HepG2 (cell line): ENCODE results near the gene MYO1B. TPM values are rescaled to one million over a fixed set of nuclear protein-coding genes. Genes with fewer than 3 reads are reported as not detected.

Experiments
- ATAC-seq: fragments of 200-7000 bp; cut with Tn5 transposase; 3 replicates; pipeline ENCODE4 v1.9.1; 2020; ENCODE audit warnings: mild to moderate bottlenecking, moderate library complexity
- BruUV-seq: library from RNA; stranded (reverse); fragments of 400-500 nt; replicated peaks from 2 replicates; lab custom pipeline; 2021; lab: Mats Ljungman, UMichigan
- CTCF ChIA-PET: fragments of 300-600 bp; formaldehyde crosslinking; extraction: SDS; loops from one replicate; lab custom pipeline; 2021; ENCODE audit warnings: low total read pairs, inconsistent platforms, low intra/inter-chr PET ratio; lab: Yijun Ruan, JAX
- POLR2A ChIA-PET: fragments of 350-600 bp; sonication (Branson Sonifier 250); formaldehyde crosslinking; loops from one replicate; lab custom pipeline; 2020; ENCODE audit warnings: antibody characterized with exemption, inconsistent platforms; lab: Yijun Ruan, JAX
- DNase-seq: peaks from one replicate; pipeline ENCODE4 v3.0.0-alpha.2; 2015; ENCODE audit warnings: low spot score
- FAIRE-seq: peaks from 3 replicates; lab custom pipeline; 2011; peaks lifted over from hg19 to GRCh38; lab: Jason Lieb, UNC
- H2AFZ ChIP-seq: one replicate; pipeline ENCODE4 v1.6.1; 2011; ENCODE audit warnings: low read length, inconsistent platforms
- H3K27ac ChIP-seq: fragments of 300-600 bp; 3 replicates; pipeline ENCODE4 v1.8.0; 2011; ENCODE audit warnings: mixed run types, mild to moderate bottlenecking, mixed read lengths, low read length, inconsistent platforms; ENCODE audit not compliant: insufficient read depth; ENCODE audit errors: extremely low read length
- H3K27me3 ChIP-seq, 2 experiments: fragments of 200-600 bp in 1 of 2; 2 replicates in 1 of 2; 3 replicates in 1 of 2; pipeline versions ENCODE4 v1.6.0 to v1.8.0; 2011; ENCODE audit warnings: low read length in 2 of 2, mild to moderate bottlenecking in 2 of 2, moderate library complexity in 2 of 2, inconsistent platforms in 1 of 2; ENCODE audit not compliant: insufficient read depth in 2 of 2, control insufficient read depth in 1 of 2
- H3K36me3 ChIP-seq, 2 experiments: fragments of 200-600 bp in 1 of 2; replicated peaks in 1 of 2; 2 replicates in 1 of 2; 3 replicates in 1 of 2; pipeline versions ENCODE4 v1.5.1 to v1.8.0; 2011; ENCODE audit warnings: low read length in 2 of 2, inconsistent platforms in 1 of 2; ENCODE audit not compliant: insufficient read depth in 2 of 2, control insufficient read depth in 1 of 2
- H3K4me1 ChIP-seq: 2 replicates; pipeline ENCODE4 v1.5.1; 2012; ENCODE audit warnings: low read length, inconsistent platforms; ENCODE audit not compliant: insufficient read depth
- H3K4me2 ChIP-seq: 2 replicates; pipeline ENCODE4 v1.6.0; 2011; ENCODE audit warnings: low read depth, low read length, inconsistent platforms
- H3K4me3 ChIP-seq, 3 experiments: fragments of 200-600 bp in 1 of 3; sonication (generic), shearing (Covaris generic) in 1 of 3; replicated peaks in 1 of 3; 2 replicates each; pipeline ENCODE4 v1.5.1; 2011 to 2016; ENCODE audit warnings: low read length in 3 of 3, inconsistent platforms in 2 of 3, low read depth in 2 of 3, mild to moderate bottlenecking in 2 of 3, control low read depth in 1 of 3, mixed read lengths in 1 of 3; ENCODE audit not compliant: insufficient read depth in 1 of 3
- H3K79me2 ChIP-seq: one replicate; pipeline ENCODE4 v1.6.1; 2011; ENCODE audit warnings: low read length, inconsistent platforms; ENCODE audit not compliant: insufficient read depth
- H3K9ac ChIP-seq: 2 replicates; pipeline ENCODE4 v1.6.0; 2011; ENCODE audit warnings: mild to moderate bottlenecking, low read depth, low read length, inconsistent platforms; ENCODE audit not compliant: insufficient read depth
- H3K9me3 ChIP-seq: 2 replicates; pipeline ENCODE4 v1.5.1; 2012; ENCODE audit warnings: mild to moderate bottlenecking, low read length
- H4K20me1 ChIP-seq: 2 replicates; pipeline ENCODE4 v1.6.0; 2011; ENCODE audit warnings: inconsistent platforms, mild to moderate bottlenecking, low read length, moderate library complexity; ENCODE audit not compliant: insufficient read depth
- AGO1 ChIP-seq: fragments of 200-400 bp; formaldehyde crosslinking; IDR thresholded peaks from 2 replicates; pipeline ENCODE4 v1.6.1; 2017; ENCODE audit warnings: mild to moderate bottlenecking, low read depth, low read length, moderate library complexity; ENCODE audit not compliant: poor library complexity, severe bottlenecking
- ATAD3A ChIP-seq: sonication (generic); formaldehyde crosslinking; IDR thresholded peaks from 2 replicates; pipeline ENCODE4 v1.4.0; 2020; ENCODE audit warnings: missing genetic modification reagents
- DMAP1 ChIP-seq: IDR thresholded peaks from 2 replicates; pipeline ENCODE4 v1.6.1; 2016
- FOXP1 ChIP-seq, 2 experiments: fragments of 450-650 bp in 1 of 2; IDR thresholded peaks; 2 replicates each; pipeline ENCODE4 v1.6.1; 2017 to 2018; ENCODE audit warnings: antibody characterized with exemption in 1 of 2
- HMG20A ChIP-seq: IDR thresholded peaks from 2 replicates; pipeline ENCODE4 v1.6.1; 2016; ENCODE audit warnings: borderline replicate concordance
- ISL2 ChIP-seq: sonication (generic); formaldehyde crosslinking; IDR thresholded peaks from 2 replicates; pipeline ENCODE4 v1.5.0; 2020; ENCODE audit warnings: missing genetic modification reagents
- NFKBIZ ChIP-seq: IDR thresholded peaks from 2 replicates; pipeline ENCODE4 v1.6.1; 2018; ENCODE audit warnings: missing genetic modification reagents, missing compliant biosample characterization
- PCBP2 ChIP-seq: fragments of 200-400 bp; formaldehyde crosslinking; optimal IDR thresholded peaks from 2 replicates; pipeline ENCODE3; 2018; ENCODE audit warnings: low read length, low read depth; ENCODE audit not compliant: poor library complexity, severe bottlenecking
- RELA ChIP-seq: sonication (generic); formaldehyde crosslinking; IDR thresholded peaks from 2 replicates; pipeline ENCODE4 v1.4.0; 2020; ENCODE audit warnings: missing genetic modification reagents
- SMAD1 ChIP-seq: sonication (generic); formaldehyde crosslinking; IDR thresholded peaks from 2 replicates; pipeline ENCODE4 v1.4.0; 2020; ENCODE audit warnings: missing genetic modification reagents, low read depth, mild to moderate bottlenecking, borderline replicate concordance
- SMYD3 ChIP-seq: sonication (generic); formaldehyde crosslinking; IDR thresholded peaks from 2 replicates; pipeline ENCODE4 v1.8.1; 2023; ENCODE audit warnings: mild to moderate bottlenecking, missing genetic modification reagents
- ZNF232 ChIP-seq: sonication (generic); formaldehyde crosslinking; IDR thresholded peaks from 2 replicates; pipeline ENCODE4 v1.4.0; 2020; ENCODE audit warnings: missing genetic modification reagents, borderline replicate concordance
- ZNF441 ChIP-seq: sonication (generic); formaldehyde crosslinking; IDR thresholded peaks from 2 replicates; pipeline ENCODE4 v1.7.0; 2021; ENCODE audit warnings: missing genetic modification reagents, borderline replicate concordance
- ZNF546 ChIP-seq: sonication (generic); formaldehyde crosslinking; conservative IDR thresholded peaks from 2 replicates; pipeline ENCODE4 v1.8.1; 2023; ENCODE audit warnings: mild to moderate bottlenecking, missing genetic modification reagents
- ZNF615 ChIP-seq: sonication (generic); formaldehyde crosslinking; IDR thresholded peaks from 2 replicates; pipeline ENCODE4 v1.5.0; 2020; ENCODE audit warnings: mild to moderate bottlenecking, missing genetic modification reagents, borderline replicate concordance
- ZNF761 ChIP-seq: sonication (generic); formaldehyde crosslinking; conservative IDR thresholded peaks from 2 replicates; pipeline ENCODE4 v1.4.0; 2020; ENCODE audit warnings: mild to moderate bottlenecking, missing genetic modification reagents
- ZNF777 ChIP-seq: sonication (generic); formaldehyde crosslinking; IDR thresholded peaks from 2 replicates; pipeline ENCODE4 v1.4.0; 2020; ENCODE audit warnings: missing genetic modification reagents
- WGBS: methylation state at CpG from one replicate; pipeline ENCODE4 v1.1.6; 2017; ENCODE audit warnings: low lambda C conversion rate; 5-methylcytosine and 5-hydroxymethylcytosine counted together
- in situ Hi-C: cut with HindIII; loops from 2 replicates; pipeline ENCODE4 v1.10.0; 2017; ENCODE audit warnings: low pct_unique_long_range_greater_than_20kb; ENCODE audit not compliant: extremely low pct_ligation_motif_present
- intact Hi-C: fragments of 100-400 bp; cut with micrococcal nuclease; formaldehyde crosslinking; loops from one replicate; pipeline ENCODE4 v1.10.0; 2022; ENCODE audit not compliant: unreplicated experiment
- polyA plus RNA-seq, 8 experiments: library from polyadenylated mRNA; depleted of rRNA in 3 of 8; stranded (reverse) in 7 of 8; unstranded in 1 of 8; fragments of >200 nt; fragmentation: Illumina TruSeq in 4 of 8; extraction: Trizol in 4 of 8; gene quantifications; 2 replicates each; pipeline versions ENCODE4 v1.2.1 to v1.2.3, GENCODE V29; 2011 to 2016; ENCODE audit warnings: low read depth in 4 of 8, missing spikeins in 1 of 8, mixed read lengths in 1 of 8; ENCODE audit not compliant: insufficient read depth in 1 of 8
- total RNA-seq, 5 experiments: library from RNA; depleted of rRNA; stranded (reverse); fragments of >200 nt; fragmentation: Illumina TruSeq; extraction: Trizol; gene quantifications; 2 replicates each; pipeline ENCODE4 v1.2.3, GENCODE V29; 2016; ENCODE audit warnings: low read depth in 1 of 5
- TF ChIP-seq, protein P1 (sequence below): IDR thresholded peaks from 2 replicates; pipeline ENCODE4 v1.6.1; 2016; ENCODE audit warnings: missing genetic modification reagents, missing compliant biosample characterization
- TF ChIP-seq, protein P2 (sequence below): sonication (generic); formaldehyde crosslinking; IDR thresholded peaks from 2 replicates; pipeline ENCODE4 v1.9.0; 2021; ENCODE audit warnings: missing genetic modification reagents, mild to moderate bottlenecking, borderline replicate concordance

MYO1B gene
- total and polyA plus RNA-seq, 2 of the 13 experiments (the other 11 are each of a cell fraction or from before 2014, with no cell fraction given) = 36.9 to 89.8 TPM

DNA sequence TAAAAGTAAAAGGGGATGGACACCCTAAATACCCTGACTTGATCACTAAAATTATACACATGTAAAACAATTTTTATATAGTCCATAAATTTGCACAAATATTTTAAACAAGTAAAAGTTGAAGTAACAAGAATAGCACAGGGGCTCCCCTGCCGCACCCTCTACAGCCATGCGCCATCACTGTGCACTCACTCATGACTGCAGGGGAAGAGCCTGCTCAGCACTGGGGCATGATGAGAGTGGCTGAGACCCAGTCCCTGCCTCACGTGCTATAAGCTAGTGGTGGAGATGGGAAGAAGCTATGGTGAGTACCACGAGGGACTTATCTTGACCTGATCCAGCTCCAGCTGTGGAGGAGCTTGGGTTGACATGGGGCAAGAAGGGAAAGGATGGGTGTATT is 46.9 kb upstream of the MYO1B start:
- Histone ChIP-seq H3K27ac (no peak overlapping the region), H3K4me1 (no peaks in the 10 kb centered on the region), H3K4me2 (no peak overlapping the region), H3K79me2 (no peaks in the 10 kb centered on the region), H2AFZ (no peak overlapping the region), H4K20me1 (no peaks in the 10 kb centered on the region), H3K9me3 (no peaks in the 10 kb centered on the region), H3K4me3 (no peak overlapping the region), H3K36me3 (no peaks in the 10 kb centered on the region), H3K27me3 (no peaks in the 10 kb centered on the region), H3K9ac (no peak overlapping the region)
- BruUV-seq = no TSS peak
- TF ChIP-seq, protein P1, sequence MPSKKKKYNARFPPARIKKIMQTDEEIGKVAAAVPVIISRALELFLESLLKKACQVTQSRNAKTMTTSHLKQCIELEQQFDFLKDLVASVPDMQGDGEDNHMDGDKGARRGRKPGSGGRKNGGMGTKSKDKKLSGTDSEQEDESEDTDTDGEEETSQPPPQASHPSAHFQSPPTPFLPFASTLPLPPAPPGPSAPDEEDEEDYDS (CRISPR knock-in tag) = no peak
- TF ChIP-seq SMYD3 (CRISPR knock-in tag) (no peak), NFKBIZ (CRISPR knock-in tag) (no peak), PCBP2 (no peak), DMAP1 (no peak), ZNF232 (no peak), SMAD1 (CRISPR knock-in tag) (no peak), RELA (CRISPR knock-in tag) (no peak), AGO1 (no peak), ZNF615 (no peak), ZNF546 (CRISPR knock-in tag) (no peak), ZNF777 (CRISPR knock-in tag) (no peak), ATAD3A (CRISPR knock-in tag) (no peak), ZNF761 (CRISPR knock-in tag) (no peak), ZNF441 (no peak), FOXP1 (IDR thresholded peaks at IDR 0.05) (no peak), FOXP1 (CRISPR knock-in tag; IDR thresholded peaks at IDR 0.05) (no peak), HMG20A (no peak), ISL2 (CRISPR knock-in tag) (no peak)
- TF ChIP-seq, protein P2, sequence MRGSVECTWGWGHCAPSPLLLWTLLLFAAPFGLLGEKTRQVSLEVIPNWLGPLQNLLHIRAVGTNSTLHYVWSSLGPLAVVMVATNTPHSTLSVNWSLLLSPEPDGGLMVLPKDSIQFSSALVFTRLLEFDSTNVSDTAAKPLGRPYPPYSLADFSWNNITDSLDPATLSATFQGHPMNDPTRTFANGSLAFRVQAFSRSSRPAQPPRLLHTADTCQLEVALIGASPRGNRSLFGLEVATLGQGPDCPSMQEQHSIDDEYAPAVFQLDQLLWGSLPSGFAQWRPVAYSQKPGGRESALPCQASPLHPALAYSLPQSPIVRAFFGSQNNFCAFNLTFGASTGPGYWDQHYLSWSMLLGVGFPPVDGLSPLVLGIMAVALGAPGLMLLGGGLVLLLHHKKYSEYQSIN = no peak
- ChIA-PET POLR2A (no interaction called here), CTCF (no interaction called here)
- FAIRE-seq = no peak
- in situ Hi-C loops (no loop called here), intact Hi-C loops (no loop called here)
- WGBS = 50% methylated on average over 4 of the region's 4 CpGs
- ATAC-seq = no peak
- DNase-seq = no peak
